GM18951 (cell line): ENCODE data around the gene WDR53.
A peak's percentile ranks its signal among the peaks of the same experiment; 100 is the strongest.
"Not testable (repeated sequence)": the region's sequence is repeated elsewhere in the genome, so short reads cannot be mapped to it uniquely, and the experiment has no call there.

Experiments used
- POLR2A ChIP-seq: IDR thresholded peaks from 4 replicates; pipeline ENCODE4 v1.6.1; 2011; ENCODE audit warnings: mild to moderate bottlenecking; ENCODE audit not compliant: insufficient read length, insufficient read depth; ENCODE audit errors: extremely low read depth
- in situ Hi-C: fragments of 300-500 bp; cut with MboI; formaldehyde crosslinking; loops from one replicate; pipeline ENCODE4 v1.12.0; 2022; ENCODE audit warnings: low sequenced_read_pairs, mixed read lengths, inconsistent platforms; ENCODE audit not compliant: unreplicated experiment

The WDR53 gene

GRCh38 chr3:196568246-196569002, at the start of gene WDR53, which contains the start of gene FBXO45:
Gene WDR53 (minus strand): TSS chr3:196568554. CDS start chr3:196561475, 7,079 bp downstream.
Gene FBXO45 (plus strand): TSS chr3:196568660. CDS start chr3:196568985, 325 bp downstream.
- in situ Hi-C loops: no loop called here
- peak; percentile 89 for TF ChIP-seq POLR2A

GRCh38 chr3:196617256-196617655, 48.9 kb upstream of the WDR53 start:
- in situ Hi-C loops: loop anchor here (25.0 kb wide), 1 partner anchor 345 kb away; the partner anchor contains the start of gene PIGZ

GRCh38 chr3:196615234-196615633, 46.9 kb upstream of the WDR53 start:
- in situ Hi-C loops: loop anchor here (25.0 kb wide), 1 partner anchor 347 kb away; the partner anchor contains the start of gene PIGZ

More at GRCh38 chr3:196617256-196617655, 48.9 kb upstream of the WDR53 start:
- no peak for TF ChIP-seq POLR2A

- in situ Hi-C loops: loop anchor here (5.0 to 25.0 kb wide), 2 partner anchors 70 to 350 kb away; partner anchors contain the start of gene PIGZ
- no peak for TF ChIP-seq POLR2A
Measured at GRCh38 chr3:196611761-196612483, 43.6 kb upstream of the WDR53 start.

- TF ChIP-seq POLR2A: no peak
- in situ Hi-C loops: loop anchor here (5.0 to 25.0 kb wide), 2 partner anchors 72 to 352 kb away; partner anchors contain the start of gene PIGZ
Measured at GRCh38 chr3:196609805-196610515, 41.6 kb upstream of the WDR53 start.

GRCh38 chr3:196609343-196609775, 41.0 kb upstream of the WDR53 start:
- in situ Hi-C loops: loop anchor here (25.0 kb wide), 1 partner anchor 353 kb away; the partner anchor contains the start of gene PIGZ

GRCh38 chr3:196608693-196609092, 40.3 kb upstream of the WDR53 start:
- TF ChIP-seq POLR2A: no peak
- in situ Hi-C loops: loop anchor here (25.0 kb wide), 1 partner anchor 354 kb away; the partner anchor contains the start of gene PIGZ

More at GRCh38 chr3:196609343-196609775, 41.0 kb upstream of the WDR53 start:
- TF ChIP-seq POLR2A: no peak

GRCh38 chr3:196604548-196604947, 36.2 kb upstream of the WDR53 start:
- in situ Hi-C loops: loop anchor here (25.0 kb wide), 1 partner anchor 358 kb away; the partner anchor contains the start of gene PIGZ
- TF ChIP-seq POLR2A: no peak

- no peak for TF ChIP-seq POLR2A
- in situ Hi-C loops: loop anchor here (25.0 kb wide), 1 partner anchor 359 kb away; the partner anchor contains the start of gene PIGZ
Measured at GRCh38 chr3:196603683-196604082, 35.3 kb upstream of the WDR53 start.

- no peak for TF ChIP-seq POLR2A
- in situ Hi-C loops: loop anchor here (25.0 kb wide), 1 partner anchor 360 kb away; the partner anchor contains the start of gene PIGZ
Measured at GRCh38 chr3:196602673-196603072, 34.3 kb upstream of the WDR53 start.

- in situ Hi-C loops: loop anchor here (25.0 kb wide), 1 partner anchor 362 kb away; the partner anchor contains the start of gene PIGZ
- TF ChIP-seq POLR2A: no peak
Measured at GRCh38 chr3:196600359-196600758, 32.0 kb upstream of the WDR53 start.

- in situ Hi-C loops: loop anchor here (25.0 kb wide), 1 partner anchor 363 kb away; the partner anchor contains the start of gene PIGZ
- TF ChIP-seq POLR2A: no peak
Measured at GRCh38 chr3:196599734-196600128, 31.4 kb upstream of the WDR53 start.

GRCh38 chr3:196597971-196598733, 29.8 kb upstream of the WDR53 start:
- in situ Hi-C loops: not testable (repeated sequence)
